Neural progenitor cell (in vitro differentiated cells): ENCODE measurements around the gene NEGR1. TPM values are rescaled to one million over a fixed set of nuclear protein-coding genes. Genes with fewer than 3 reads are reported as not detected.

ENCODE experiments used
- DNase-seq: peaks from one replicate; pipeline ENCODE4 v3.0.0-alpha.2; 2016; ENCODE audit warnings: low spot score
- H2AFZ ChIP-seq: fragments of 200-600 bp; sonication (generic); replicated peaks from 2 replicates; pipeline ENCODE4 v1.6.1; 2016; ENCODE audit warnings: antibody characterized with exemption
- H3F3A ChIP-seq: fragments of 200-600 bp; sonication (generic); 2 replicates; pipeline ENCODE4 v1.6.1; 2016; ENCODE audit warnings: antibody characterized with exemption, low read depth
- H3K27ac ChIP-seq: fragments of 200-600 bp; sonication (generic); 2 replicates; pipeline ENCODE4 v1.5.1; 2016; ENCODE audit warnings: mild to moderate bottlenecking
- H3K27me3 ChIP-seq: fragments of 200-600 bp; sonication (generic); 2 replicates; pipeline ENCODE4 v1.6.1; 2016; ENCODE audit warnings: mild to moderate bottlenecking, moderate library complexity
- H3K36me3 ChIP-seq: fragments of 200-600 bp; sonication (generic); 2 replicates; pipeline ENCODE4 v1.5.1; 2016
- H3K4me1 ChIP-seq: fragments of 200-600 bp; sonication (generic); 2 replicates; pipeline ENCODE4 v1.6.1; 2016; ENCODE audit warnings: mixed run types
- H3K4me2 ChIP-seq: fragments of 200-600 bp; sonication (generic); 2 replicates; pipeline ENCODE4 v1.6.1; 2016
- H3K4me3 ChIP-seq: fragments of 200-600 bp; sonication (generic); 2 replicates; pipeline ENCODE4 v1.5.1; 2016
- H3K79me2 ChIP-seq: fragments of 200-600 bp; sonication (generic); 2 replicates; pipeline ENCODE4 v1.6.1; 2016; ENCODE audit warnings: low read depth
- H3K9ac ChIP-seq: fragments of 200-600 bp; sonication (generic); 2 replicates; pipeline ENCODE4 v1.6.1; 2016
- H3K9me3 ChIP-seq: fragments of 200-600 bp; sonication (generic); 2 replicates; pipeline ENCODE4 v1.5.1; 2016; ENCODE audit warnings: low read depth
- H4K20me1 ChIP-seq: fragments of 200-600 bp; sonication (generic); 2 replicates; pipeline ENCODE4 v1.6.1; 2016; ENCODE audit warnings: low read depth
- H3K27ac Mint-ChIP-seq: 3 replicates; pipeline ENCODE4 v1.8.0; 2021; ENCODE audit warnings: mixed read lengths
- H3K27me3 Mint-ChIP-seq: 2 replicates; pipeline ENCODE4 v1.8.0; 2022; ENCODE audit warnings: low read depth, mild to moderate bottlenecking, inconsistent platforms, moderate library complexity, mixed read lengths; ENCODE audit not compliant: insufficient read depth
- H3K36me3 Mint-ChIP-seq: 3 replicates; pipeline ENCODE4 v1.8.0; 2021; ENCODE audit warnings: mixed read lengths
- H3K4me1 Mint-ChIP-seq: 3 replicates; pipeline ENCODE4 v1.8.0; 2021; ENCODE audit warnings: mixed read lengths
- H3K4me3 Mint-ChIP-seq: 3 replicates; pipeline ENCODE4 v1.8.0; 2021; ENCODE audit warnings: mild to moderate bottlenecking, moderate library complexity, mixed read lengths
- H3K9me3 Mint-ChIP-seq: 3 replicates; pipeline ENCODE4 v1.8.0; 2020; ENCODE audit warnings: mixed read lengths
- CTCF ChIP-seq: fragments of 200-600 bp; sonication (generic); IDR thresholded peaks from 2 replicates; pipeline ENCODE4 v1.5.1; 2017; ENCODE audit warnings: antibody characterized with exemption, mild to moderate bottlenecking
- EZH2 ChIP-seq: fragments of 200-600 bp; sonication (generic); IDR thresholded peaks from 2 replicates; pipeline ENCODE4 v1.6.1; 2017; ENCODE audit warnings: antibody characterized with exemption, mild to moderate bottlenecking, moderate library complexity
- EZH2phosphoT487 ChIP-seq: fragments of 200-600 bp; sonication (generic); IDR thresholded peaks from 2 replicates; pipeline ENCODE4 v1.6.1; 2017; ENCODE audit warnings: antibody characterized with exemption
- total RNA-seq: library from RNA; depleted of rRNA; stranded (reverse); fragments of >200 nt; gene quantifications from 2 replicates; pipeline ENCODE4 v1.2.3, GENCODE V29; 2015; ENCODE audit warnings: low replicate concordance

Gene NEGR1
- total RNA-seq, 1 donor from 2014 or later = 0.62 TPM

DNA sequence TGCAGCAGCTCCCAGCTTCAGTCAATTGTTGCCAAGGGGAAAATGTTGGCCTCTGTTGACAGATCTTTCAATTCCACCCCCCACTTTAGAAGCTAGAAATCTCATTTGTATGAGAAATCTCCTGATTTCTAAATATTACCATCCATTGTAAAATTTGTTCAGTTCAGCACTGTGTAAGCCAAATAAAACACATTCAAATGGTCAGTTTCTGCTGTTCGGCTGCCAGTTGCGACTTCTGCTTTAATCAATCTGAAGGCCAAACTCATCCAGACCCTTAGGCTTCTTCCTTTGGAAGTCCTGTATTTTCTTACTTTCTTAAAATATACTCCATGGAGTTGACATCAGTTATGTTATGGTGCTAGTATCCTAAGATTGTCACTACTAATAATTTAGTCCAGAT, 920.3 kb downstream of the NEGR1 start:
- Histone ChIP-seq H3K79me2 (no peaks in the 10 kb centered on the region), H3K4me3 (no peak overlapping the region), H3K36me3 (no peaks in the 10 kb centered on the region), H3K9ac (no peak overlapping the region), H3K4me2 (no peak overlapping the region), H4K20me1 (no peaks in the 10 kb centered on the region), H3F3A (no peaks in the 10 kb centered on the region), H3K4me1 (no peaks in the 10 kb centered on the region), H2AFZ (no peak overlapping the region), H3K27me3 (no peaks in the 10 kb centered on the region), H3K27ac (no peak overlapping the region), H3K9me3 (no peaks in the 10 kb centered on the region)
- no peak overlapping the region for H3K27ac Mint-ChIP-seq
- H3K4me1 Mint-ChIP-seq = no peaks in the 10 kb centered on the region
- DNase-seq = no peak
- no peaks in the 10 kb centered on the region for H3K27me3 Mint-ChIP-seq
- H3K4me3 Mint-ChIP-seq = no peak overlapping the region
- TF ChIP-seq CTCF = no peak
- TF ChIP-seq EZH2 = no peak
- no peak for TF ChIP-seq EZH2phosphoT487
- H3K36me3 Mint-ChIP-seq = no peaks in the 10 kb centered on the region
- H3K9me3 Mint-ChIP-seq = no peaks in the 10 kb centered on the region

- no peaks in the 10 kb centered on the region for H3K79me2 ChIP-seq
- peak; percentile 39 for DNase-seq
- Mint-ChIP-seq H3K27me3 (no peaks in the 10 kb centered on the region), H3K4me1 (no peaks in the 10 kb centered on the region), H3K27ac (no peak overlapping the region), H3K9me3 (no peaks in the 10 kb centered on the region), H3K36me3 (no peaks in the 10 kb centered on the region), H3K4me3 (no peak overlapping the region)
- no peaks in the 10 kb centered on the region for H3K9me3 ChIP-seq
- H3K36me3 ChIP-seq = no peaks in the 10 kb centered on the region
- H3K27me3 ChIP-seq = no peaks in the 10 kb centered on the region
- H3K27ac ChIP-seq = no peak overlapping the region
- no peaks in the 10 kb centered on the region for H3F3A ChIP-seq
- H3K4me2 ChIP-seq = no peak overlapping the region
- H3K9ac ChIP-seq = no peak overlapping the region
- H3K4me3 ChIP-seq = no peak overlapping the region
- no peaks in the 10 kb centered on the region for H4K20me1 ChIP-seq
- TF ChIP-seq CTCF (peak; percentile 40), EZH2 (no peak), EZH2phosphoT487 (no peak)
- H2AFZ ChIP-seq = peak overlapping the region; percentile 52
- no peaks in the 10 kb centered on the region for H3K4me1 ChIP-seq
Observed at GRCh38 chr1:71357708-71358107, 924.6 kb downstream of the NEGR1 start.

- no peaks in the 10 kb centered on the region for H3K27me3 Mint-ChIP-seq
- H3K4me3 Mint-ChIP-seq = no peak overlapping the region
- H3K9ac ChIP-seq = no peak overlapping the region
- H3F3A ChIP-seq = no peaks in the 10 kb centered on the region
- no peaks in the 10 kb centered on the region for H3K36me3 Mint-ChIP-seq
- no peaks in the 10 kb centered on the region for H3K36me3 ChIP-seq
- no peak for DNase-seq
- no peak overlapping the region for H3K4me2 ChIP-seq
- TF ChIP-seq EZH2phosphoT487 = no peak
- TF ChIP-seq EZH2 = no peak
- no peak for TF ChIP-seq CTCF
- no peaks in the 10 kb centered on the region for H3K79me2 ChIP-seq
- no peaks in the 10 kb centered on the region for H3K9me3 Mint-ChIP-seq
- no peaks in the 10 kb centered on the region for H3K4me1 Mint-ChIP-seq
- no peaks in the 10 kb centered on the region for H4K20me1 ChIP-seq
- no peak overlapping the region for H2AFZ ChIP-seq
- H3K27me3 ChIP-seq = no peaks in the 10 kb centered on the region
- no peak overlapping the region for H3K27ac ChIP-seq
- H3K9me3 ChIP-seq = no peaks in the 10 kb centered on the region
- H3K4me3 ChIP-seq = no peak overlapping the region
- H3K27ac Mint-ChIP-seq = no peak overlapping the region
- H3K4me1 ChIP-seq = no peaks in the 10 kb centered on the region
Observed at GRCh38 chr1:71351438-71351837, 930.9 kb downstream of the NEGR1 start.
